ENCODE results near the gene TOMM20.
"Not testable (repeated sequence)": the region's sequence is repeated elsewhere in the genome, so short reads cannot be mapped to it uniquely, and the experiment has no call there.

Gene TOMM20

DNA sequence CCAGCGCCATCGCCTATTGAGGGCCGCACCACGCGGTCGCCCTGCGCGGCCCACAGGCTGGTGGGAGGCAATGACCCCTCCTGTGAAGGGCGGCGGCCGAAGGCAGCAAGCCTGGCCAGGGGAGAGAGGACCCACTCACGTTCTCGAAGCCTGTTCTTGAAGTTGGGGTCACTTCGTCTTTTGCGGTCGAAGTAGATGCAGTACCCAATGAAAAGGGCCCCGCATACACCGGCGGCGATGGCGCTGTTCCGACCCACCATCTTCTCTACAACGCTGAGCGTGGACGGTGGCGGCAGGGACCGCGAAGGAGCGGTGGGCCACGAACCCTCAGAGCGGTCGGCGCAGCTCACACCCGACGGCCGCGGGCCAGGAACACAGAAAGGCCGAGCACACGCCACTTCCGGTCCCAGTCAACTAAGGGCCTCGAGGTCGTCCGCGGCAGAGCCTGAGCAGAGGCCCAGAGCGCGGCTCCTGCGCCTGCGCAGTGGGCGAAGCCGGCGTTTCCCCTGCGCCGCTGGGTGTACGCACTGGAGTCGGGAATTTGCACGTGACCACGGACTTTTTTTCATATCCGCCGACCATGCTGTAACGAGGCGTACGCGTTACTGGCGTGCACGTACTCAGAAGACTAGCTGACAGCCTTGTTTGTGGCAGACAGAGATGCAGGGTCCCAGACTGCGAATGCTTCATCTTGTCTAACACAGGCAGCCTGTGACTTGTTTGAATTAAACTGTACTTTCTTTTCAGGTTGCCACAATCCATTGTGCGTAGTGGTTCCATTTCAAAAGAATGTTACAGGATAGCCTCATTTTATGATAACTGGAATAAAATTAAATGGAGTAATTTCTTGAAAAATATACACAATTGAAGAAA lies at the start of gene TOMM20:
TOMM20 (minus strand) TSS at position 382 of the 873 bp plus-strand sequence; CDS start at position 260, 122 bp downstream.
- peak; percentile 93 for DNase-seq

DNA sequence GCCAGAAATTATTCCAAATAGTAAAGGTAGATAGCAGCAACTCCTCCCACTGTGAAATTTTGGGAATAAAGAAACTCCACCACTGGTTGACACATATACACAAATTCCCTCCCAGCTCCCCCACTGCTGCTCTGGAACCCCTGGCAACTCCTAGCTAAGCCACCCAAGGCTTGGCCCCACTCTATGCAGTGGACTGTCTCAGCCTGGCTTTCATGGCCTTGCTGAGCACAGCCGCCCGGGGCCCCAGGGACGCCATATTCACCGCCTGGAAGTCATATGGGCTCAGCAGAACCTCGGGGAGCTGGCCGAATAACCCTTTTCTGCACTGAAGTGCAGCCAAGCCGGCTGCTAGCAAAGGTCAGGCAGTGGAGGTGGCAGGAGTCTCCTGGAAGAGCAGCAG lies 47.8 kb upstream of the TOMM20 start:
- DNase-seq: no peak

DNA sequence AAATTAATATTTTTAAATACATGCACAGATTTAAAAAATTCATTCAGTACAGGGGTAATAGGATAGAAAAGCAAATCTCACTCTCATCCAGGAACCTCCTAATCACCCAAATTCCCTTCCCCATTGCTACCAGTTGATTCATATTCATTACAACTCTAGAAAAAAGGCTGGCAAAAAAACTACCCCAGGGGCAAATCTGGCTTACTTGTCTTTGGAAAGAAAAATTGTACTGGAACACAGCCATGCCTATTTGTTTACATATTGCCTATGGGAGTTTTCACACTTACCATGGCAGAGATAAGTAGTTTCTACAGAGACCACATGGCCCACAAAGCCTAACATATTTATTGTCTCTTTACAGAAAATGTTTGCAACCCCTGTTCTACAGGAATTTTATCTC lies 41.3 kb upstream of the TOMM20 start:
- DNase-seq: no peak

DNA sequence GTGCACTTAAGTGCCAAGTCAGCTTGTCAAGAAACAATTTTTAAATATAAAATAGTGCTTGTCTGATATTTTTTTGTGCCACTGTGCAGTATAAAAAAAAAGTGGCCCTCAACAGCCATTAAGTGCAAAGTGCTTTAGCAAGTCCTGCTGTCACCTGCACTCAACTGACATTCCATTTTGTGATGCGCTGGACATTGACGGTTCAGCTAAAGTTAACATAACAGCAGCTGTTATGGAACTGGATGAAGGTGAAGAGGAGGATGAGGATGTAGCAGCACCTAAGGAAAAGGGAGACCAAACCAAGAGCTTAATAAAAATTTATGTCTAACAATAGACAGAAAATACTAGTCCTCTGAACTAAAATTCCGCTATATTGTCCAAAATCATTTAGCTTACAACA lies 39.7 kb upstream of the TOMM20 start:
- DNase-seq: no peak

DNA sequence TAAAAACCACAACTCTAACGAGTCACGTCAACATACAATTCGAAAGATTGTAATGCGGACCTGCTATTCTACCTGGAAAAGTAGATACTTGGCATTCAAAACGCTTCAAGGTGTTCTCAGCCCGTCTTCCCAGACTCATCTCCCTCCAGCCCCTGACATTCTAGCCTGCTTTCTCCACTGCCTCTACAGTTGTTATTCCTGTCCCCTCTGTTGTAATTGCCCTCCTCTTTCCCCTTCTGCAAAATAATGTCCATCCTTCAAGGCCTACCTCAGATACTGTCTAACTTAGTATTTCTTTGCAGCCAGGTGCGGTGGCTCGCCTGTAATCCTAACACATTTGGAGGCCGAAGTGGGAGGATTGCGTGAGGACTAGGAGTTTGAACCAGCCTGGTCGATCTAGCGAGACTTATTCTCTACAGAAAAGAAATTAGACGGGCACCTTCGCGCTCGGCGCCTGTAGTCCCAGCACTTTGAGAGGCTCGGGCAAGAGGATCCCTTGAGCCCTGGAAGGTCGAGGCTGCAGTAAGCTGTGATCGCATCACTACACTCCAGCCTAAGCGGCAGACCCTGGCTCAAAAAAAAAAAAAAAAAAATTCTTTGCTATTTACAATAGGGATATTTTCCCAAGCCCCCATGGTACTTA lies 33.2 kb upstream of the TOMM20 start:
- no peak for DNase-seq

DNA sequence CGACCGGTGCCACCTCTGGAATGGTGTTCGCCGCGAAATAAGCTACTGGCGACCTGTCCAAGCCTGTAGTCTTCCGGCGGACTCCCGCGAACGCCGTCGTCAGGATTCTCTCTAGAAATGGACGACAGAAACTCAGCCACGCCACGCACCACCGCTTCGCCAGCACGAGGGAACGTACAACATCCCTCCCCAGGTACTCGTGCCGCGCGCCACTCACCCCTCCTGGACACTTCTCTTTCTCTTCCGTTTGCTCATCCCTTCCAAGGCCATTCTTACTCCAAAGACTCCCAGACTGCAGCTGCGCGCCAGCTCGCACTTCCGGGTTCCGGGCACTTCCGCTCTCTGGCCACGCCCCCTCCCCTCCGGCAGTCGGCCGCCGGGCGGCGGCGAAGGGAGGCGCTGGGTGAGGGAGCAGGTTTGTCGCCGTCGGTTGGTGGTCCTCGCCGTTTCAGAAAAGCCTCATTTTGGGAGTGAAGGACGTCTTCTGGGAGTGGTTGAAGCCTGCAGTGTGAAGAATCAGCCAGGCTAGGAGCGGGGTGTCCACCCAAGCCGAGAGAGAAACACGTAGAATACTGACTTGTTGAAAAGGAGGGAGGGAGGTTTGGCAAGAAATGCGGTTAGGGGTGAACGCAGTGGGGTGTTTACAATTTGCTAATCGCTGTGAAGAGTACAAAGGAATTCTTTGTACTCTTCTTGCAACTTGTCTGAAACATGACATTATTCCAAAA lies 32.5 kb upstream of the TOMM20 start, which contains the start of gene RBM34:
RBM34 (minus strand) TSS at position 294 of the 728 bp plus-strand sequence; CDS start at position 270, 24 bp downstream.
- DNase-seq: peak; percentile 94

DNA sequence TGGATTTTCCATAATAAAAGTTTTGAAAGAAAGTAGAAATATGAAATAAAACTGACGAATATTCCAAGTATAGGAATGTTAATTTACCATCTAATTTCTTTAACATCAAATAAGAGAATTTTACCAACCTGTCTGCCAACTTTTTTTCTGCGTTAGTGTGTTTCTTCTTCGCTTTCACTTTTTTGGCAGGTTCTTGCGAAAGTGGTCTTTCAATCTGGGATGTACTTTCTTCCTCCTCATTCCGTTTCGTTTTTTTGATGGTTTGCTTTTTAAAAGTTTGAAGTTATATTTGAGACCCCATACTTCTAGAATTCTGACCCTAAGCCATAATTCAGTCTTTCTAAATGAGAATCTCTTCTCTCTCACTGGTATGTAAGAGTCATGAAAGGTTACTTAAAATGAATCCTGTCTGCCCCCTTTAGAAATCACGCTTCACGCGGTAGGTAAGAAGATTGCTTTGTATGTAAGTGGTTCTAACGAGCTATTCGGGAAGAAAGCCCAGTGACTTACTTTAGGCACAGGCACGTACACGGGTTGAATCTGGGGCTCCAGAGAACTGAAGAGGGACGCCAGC lies 31.8 kb upstream of the TOMM20 start:
- DNase-seq: no peak

DNA sequence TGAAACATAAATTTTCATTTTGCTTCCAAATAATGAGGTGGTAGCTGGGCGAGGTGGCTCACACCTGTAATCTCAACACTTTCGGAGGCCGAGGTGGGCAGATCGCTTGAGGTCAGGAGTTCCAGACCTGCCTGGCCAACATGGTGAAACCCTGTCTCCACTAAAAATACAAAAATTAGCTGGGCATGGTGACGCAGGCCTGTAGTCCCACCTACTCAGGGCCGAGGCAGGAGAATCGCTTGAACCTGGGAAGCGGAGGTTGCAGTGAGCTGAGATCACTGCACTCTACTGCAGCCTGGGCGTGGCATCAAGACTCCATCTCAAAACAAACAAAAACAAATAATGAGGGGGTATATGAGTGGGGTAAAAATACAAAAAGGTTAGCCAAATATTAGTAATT lies 31.3 kb upstream of the TOMM20 start:
- not testable (repeated sequence) for DNase-seq

DNA sequence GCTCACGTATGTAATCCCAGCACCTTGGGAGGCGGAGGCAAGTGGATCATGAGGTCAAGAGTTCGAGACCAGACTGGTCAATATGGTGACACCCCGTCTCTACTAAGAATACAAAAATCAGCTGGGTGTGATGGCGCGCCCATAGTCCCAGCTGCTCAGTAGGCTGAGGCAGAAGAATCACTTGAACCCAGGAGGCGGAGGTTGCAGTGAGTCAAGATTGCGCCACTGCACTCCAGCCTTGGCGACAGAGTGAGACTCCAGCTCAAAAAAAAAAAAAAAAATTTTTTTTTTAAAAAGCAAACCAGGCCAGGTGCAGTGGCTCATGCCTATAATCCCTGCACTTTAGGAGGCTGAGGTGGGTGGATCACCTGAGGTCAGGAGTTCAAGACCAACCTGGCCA lies 30.6 kb upstream of the TOMM20 start:
- DNase-seq: not testable (repeated sequence)

DNA sequence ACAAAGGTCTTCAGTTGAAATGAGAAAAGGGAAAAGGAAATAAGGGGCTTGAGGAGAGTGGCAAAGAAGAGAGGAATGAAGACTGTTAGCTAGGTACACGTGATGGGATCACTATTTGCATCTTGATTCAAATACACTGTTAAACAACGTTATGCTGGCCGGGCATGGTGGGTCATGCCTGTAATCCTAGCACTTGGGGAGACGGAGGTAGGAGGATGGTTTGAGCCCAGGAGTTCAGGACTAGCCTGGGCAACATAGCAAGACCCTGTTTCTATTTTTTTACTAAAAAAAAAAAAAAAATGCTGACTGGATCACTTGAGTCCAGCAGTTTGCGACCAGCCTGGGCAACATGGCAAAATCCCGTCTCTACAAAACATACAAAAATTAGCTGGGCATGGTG lies 30.0 kb upstream of the TOMM20 start:
- no peak for DNase-seq

DNA sequence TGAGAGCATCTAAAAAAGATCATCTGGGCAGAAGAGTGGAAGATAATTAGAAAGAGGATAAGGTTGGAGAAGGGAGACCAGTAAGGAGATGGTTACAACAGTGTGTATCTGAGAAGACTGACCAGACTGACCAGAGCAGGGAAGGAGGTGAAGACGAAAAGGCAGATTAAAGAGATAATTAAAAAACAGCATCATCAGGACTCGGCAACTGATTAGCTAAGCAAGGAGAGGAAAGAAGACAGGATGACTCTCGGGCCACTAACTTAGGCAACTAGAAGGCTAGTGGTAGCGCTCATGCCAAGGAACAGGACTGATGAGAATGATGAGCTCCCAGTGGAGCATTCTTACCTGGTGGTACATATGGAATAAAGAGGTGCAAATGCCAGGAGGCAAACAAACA lies 28.5 kb upstream of the TOMM20 start:
- no peak for DNase-seq

DNA sequence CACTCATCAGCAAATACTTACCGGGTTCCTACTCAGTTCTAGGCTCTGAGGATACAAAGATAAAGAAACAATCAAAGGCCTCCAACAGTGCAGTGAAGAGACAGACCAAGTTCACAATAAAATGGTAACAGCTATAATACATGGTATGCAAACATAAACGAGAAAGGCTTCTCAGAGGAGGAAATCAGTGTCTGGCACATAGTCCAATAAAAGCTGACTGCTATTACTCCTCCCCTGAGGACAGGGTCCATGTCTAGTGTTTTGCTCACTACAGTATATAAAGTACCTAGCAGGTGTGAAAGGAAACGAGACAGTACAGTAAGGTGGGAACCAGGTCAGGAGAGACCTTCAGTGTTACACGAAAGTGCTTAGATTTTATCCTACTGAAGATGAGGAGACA lies 28.1 kb upstream of the TOMM20 start:
- DNase-seq: no peak

DNA sequence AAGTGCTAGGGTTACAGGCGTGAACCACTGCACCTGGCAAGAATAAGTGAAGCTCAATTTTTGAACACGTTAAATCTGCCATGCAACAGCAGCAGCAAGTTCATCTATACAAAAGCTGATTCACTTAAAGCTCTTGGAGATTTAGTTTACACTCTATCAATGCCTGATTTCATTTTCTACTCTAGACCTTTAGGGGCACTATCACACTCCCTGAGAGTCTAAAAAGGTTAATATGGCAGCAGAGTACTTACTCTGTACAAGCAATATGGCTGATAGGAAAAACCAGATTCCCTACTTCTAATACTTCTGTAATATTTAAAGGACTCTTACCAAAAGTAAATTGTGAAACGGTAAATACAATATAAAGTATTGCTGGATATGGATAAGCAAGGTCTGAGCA lies 27.6 kb upstream of the TOMM20 start:
- DNase-seq: no peak

DNA sequence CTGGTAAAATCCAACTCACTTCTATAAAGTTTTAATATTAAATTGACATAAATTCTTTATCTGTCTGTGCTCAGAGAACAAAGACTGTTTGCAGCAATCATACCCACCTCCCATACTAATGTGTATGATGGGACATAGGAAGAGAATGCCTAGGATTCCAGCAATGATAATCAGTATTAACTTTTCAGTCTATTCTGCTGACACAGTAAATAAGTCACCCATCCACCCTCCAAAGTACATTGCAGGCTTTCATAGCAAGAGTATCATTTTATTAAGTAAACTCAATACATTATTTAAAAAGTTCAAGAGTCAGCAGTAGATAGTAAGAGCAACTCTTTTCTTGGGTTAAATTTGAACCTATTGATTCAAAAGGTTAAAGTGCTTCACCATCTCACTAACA lies 23.6 kb upstream of the TOMM20 start:
- DNase-seq: no peak

DNA sequence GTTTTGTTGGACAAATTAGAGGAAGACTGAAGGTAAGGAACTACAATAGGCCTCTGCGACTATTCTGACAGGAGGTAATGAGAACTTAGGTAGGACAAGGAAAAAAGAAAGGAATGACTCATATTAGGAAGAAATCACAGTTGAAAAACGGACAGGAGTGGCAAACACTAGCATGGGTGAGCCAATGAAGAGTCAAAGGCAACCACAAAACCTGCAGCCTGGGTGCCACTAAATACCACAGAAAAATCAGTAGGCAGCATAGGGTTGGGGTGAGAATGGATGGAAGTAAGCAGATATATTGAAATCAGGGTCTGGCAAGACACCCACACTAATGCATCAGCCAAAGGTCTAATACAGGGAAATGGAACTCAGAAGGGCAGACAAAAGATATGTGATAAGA lies 22.4 kb upstream of the TOMM20 start:
- no peak for DNase-seq

DNA sequence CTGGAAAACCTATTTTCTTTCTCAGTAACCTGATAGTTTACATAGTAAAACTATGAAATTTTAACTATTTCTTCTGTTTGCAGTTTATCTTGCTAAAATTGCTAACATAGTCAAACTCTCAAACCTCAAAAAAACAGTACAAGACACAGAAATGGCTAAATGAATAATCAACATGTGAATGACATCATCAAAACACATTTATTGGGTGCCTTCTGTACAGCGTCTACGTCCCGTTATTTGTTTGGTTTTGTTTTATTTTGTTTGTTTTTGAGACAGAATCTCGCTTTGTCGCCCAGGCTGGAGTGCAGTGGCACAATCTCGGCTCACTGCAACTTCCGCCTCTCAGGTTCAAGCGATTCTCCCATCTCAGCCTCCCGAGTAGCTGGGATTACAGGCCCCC lies 21.2 kb upstream of the TOMM20 start:
- no peak for DNase-seq

DNA sequence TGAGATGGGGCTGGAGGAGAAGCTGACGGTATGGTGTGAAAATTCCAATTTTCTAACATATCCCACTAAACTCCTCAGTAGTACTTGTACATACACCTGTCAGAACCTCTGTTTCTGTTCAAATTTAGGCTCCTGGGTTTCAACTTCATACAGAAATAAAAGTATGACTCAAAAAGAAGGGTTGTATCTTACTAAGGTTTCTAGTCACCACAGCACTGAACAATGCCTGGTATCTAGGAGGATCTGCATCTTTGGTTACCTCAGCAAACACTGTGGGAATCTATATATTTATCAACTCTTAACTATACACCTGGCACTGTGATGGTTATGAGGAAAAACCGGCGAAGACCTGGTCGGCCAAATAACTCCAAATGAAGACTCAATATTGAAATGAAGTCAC lies 18.6 kb upstream of the TOMM20 start:
- no peak for DNase-seq

DNA sequence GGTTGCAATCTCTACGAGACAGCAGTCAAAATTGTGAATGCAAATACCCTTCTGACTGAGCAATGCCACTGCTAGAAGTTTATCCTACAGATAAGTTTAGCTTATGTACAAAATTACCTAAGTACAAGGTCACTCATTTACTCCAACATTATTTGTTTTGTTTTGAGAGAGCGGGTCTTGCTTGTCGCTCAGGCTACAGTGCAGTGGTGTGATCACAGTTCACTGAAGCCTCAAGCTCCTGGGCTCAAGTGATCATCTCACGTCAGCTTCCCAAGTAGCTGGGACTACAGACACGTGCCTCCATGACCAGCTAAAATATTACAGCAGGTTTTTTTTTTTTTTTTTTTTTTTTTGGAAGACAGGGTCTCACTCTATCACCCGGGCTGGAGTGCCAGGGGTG lies 17.0 kb upstream of the TOMM20 start:
- no peak for DNase-seq

DNA sequence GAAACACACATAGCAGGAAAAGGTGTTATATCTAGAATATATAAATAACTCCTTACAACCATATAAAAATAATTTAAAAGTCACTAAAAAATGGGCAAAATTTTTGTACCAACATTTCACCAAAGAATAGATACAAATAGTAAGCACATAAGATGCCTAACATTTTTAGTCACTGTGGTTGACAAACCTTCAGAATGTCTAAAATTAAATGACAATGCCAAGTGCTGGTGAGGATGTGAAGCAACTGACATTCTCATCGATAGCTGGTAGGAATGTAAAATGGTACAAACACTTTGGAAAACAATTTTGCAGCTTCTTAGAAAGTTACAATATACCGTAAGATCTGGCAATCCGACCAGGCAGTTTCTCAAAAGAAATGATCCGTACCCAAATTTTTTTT lies 14.4 kb upstream of the TOMM20 start:
- no peak for DNase-seq

DNA sequence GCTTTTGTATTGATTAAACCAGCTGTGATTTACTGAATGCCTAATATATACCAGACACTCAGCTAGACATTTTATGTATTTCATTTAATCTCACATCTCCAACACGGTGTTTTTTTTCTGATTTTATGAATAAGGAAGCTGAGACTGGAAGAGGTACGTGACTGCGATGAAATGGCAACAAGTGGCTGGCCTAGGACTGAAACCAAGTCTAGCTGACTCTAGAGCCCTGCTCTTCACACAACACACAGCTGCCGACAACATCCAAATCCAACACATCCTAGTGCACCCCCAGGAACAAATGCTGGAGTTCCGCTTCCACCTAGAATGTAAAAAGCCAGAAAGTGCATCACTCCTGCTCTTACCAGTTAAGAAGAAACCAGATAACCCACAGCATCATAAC lies 10.7 kb upstream of the TOMM20 start:
- no peak for DNase-seq

DNA sequence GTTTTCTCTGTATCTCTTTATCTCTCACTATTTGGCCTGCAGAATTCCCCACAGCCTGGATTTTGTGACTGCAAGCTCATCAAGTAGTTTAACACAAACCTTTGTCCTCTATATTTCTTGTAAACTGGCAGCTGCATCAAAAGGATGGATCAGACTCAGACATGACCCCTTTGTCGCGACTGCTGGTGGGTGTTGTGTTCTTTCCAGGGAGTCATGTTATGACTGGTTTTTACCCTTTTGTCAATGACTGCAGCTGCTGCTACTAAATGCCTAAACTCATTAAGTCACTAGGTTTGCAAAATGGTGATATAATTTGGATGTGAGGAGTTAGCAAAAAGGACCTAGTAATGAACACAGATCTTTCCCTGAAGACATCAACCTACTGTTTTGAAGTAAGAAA lies 10.2 kb upstream of the TOMM20 start:
- no peak for DNase-seq

DNA sequence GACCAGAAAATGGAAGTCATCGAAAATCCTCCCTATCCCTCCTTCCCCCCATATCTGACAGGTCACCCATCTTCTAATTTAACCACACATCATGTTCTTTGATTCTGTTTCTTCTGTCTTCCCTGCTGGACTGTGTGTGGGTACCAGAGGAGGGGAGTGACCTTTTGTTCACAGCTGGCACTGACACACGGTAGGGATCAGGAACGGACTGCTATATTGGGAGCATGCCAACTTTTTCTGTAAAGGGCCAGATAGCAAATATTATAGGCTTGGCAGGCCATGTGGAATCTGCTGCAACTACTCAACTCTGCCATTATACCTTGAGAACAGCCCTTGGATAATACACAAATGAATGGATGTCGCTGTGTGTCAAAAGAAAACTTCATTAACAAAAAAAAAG lies 7.5 kb upstream of the TOMM20 start:
- DNase-seq: no peak

DNA sequence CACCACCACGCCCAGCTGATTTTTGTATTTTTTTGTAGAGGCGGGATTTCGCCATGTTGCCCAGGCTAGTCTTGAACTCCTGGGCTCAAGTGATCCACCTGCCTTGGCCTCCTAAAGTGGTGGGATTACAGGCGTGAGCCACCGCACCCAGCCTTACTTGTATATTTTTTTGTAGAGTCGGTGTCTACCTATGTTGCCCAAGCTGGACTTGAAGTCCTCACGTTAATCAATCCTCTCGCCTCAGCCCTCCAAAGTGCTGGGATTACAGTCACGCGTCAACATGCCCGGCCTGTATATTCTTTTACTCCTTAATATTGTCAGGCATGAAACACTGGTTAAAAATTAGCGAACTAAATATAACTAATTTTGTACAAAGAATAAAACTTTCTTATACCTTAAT lies 5.5 kb upstream of the TOMM20 start:
- DNase-seq: no peak
